ENCODE results near the gene MAD2L1BP. TPM values are rescaled to one million over a fixed set of nuclear protein-coding genes. Genes with fewer than 3 reads are reported as not detected.
A peak's percentile ranks its signal among the peaks of the same experiment; 100 is the strongest.

The MAD2L1BP gene
- total and polyA plus RNA-seq, 11 donors = 19.8 to 38.6 (median 26.6) TPM

DNA sequence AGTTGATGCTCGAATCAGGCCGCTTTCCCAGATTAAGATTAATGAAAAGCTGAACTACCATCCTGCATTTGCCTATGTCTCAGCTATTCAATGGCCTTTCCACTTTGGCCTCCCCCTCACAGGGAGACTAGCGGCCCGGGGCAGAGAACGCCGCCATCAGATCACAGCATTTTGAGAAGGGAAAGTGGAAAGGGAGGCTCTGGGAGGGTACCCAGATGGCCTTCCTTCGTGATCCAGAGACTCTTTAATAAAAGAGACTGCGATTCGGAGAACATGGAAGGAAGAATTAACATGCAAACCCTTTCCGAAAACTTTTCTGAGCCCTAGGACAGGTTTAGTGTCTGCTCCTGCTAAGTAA, 51.4 kb downstream of the MAD2L1BP start:
- Histone ChIP-seq H3K4me3 (peak overlapping the region; percentile 69 to 97 (median 86)), H3K9me3 (no peaks in the 10 kb centered on the region), H3K27me3 (no peaks in the 10 kb centered on the region), H3K36me3 (peaks cover 0 to 10% (median 0%) of the 10 kb centered on the region in 9 donors), H3K27ac (peak overlapping the region; percentile 33 to 88 (median 82)), H3K4me1 (peaks cover 6 to 55% (median 34%) of the 10 kb centered on the region in 12 donors)
- TF ChIP-seq POLR2A (IDR thresholded peaks at IDR 0.05) = no peak
- TF ChIP-seq, protein P1, sequence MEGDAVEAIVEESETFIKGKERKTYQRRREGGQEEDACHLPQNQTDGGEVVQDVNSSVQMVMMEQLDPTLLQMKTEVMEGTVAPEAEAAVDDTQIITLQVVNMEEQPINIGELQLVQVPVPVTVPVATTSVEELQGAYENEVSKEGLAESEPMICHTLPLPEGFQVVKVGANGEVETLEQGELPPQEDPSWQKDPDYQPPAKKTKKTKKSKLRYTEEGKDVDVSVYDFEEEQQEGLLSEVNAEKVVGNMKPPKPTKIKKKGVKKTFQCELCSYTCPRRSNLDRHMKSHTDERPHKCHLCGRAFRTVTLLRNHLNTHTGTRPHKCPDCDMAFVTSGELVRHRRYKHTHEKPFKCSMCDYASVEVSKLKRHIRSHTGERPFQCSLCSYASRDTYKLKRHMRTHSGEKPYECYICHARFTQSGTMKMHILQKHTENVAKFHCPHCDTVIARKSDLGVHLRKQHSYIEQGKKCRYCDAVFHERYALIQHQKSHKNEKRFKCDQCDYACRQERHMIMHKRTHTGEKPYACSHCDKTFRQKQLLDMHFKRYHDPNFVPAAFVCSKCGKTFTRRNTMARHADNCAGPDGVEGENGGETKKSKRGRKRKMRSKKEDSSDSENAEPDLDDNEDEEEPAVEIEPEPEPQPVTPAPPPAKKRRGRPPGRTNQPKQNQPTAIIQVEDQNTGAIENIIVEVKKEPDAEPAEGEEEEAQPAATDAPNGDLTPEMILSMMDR (IDR thresholded peaks at IDR 0.05) = no peak
- ATAC-seq (peak in 1 of 4 donors; percentile 8), DNase-seq (no peak)
- intact Hi-C loops (cut with DNase I) = no loop called here
- WGBS, 4 donors = 4 to 8% (median 7%) methylated on average over 10 of the region's 10 CpGs

DNA sequence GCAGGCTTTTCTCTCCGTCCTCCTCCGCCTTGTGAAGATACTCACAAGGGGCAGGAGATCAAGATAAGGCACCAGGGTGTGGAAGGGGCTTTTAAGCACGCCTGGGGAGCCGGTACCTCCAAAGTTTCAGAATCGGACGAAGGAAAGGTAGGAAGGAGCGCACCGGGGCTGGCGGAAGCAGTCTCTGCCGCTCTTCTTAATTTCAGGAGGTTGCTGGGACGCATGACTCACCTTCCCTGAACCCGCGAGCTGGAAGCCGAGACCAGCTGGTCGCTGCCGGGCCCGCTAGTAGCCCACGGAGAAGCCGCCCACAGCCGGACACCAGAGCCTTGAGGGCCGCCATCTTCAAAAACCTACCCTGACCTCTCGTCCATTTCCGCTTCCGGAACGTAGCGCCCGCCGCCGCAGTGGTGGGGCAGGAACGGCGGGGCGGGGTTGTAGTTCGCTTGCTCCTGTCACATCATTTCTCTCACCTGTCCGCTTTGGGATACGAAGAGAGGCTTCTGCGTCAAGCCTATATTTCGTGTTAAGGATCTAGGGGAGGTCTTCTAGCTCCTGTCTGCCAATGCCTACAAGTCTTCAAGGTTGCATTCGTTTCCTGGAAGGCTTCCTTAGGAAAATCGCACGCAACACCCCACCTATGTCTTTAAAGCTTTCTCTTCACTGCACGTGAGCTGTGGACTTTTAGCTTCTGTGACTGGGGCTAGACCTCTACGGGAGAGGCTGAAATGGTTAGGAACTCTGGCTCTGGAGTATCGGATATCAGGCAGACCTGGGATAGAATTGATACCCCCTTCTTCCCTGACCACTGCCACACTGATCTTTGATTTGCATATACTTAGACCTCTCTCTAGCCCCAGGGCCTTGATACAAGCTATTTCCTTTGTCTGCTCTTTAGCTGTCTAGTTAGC, 52.1 kb downstream of the MAD2L1BP start, which contains the start of gene MRPS18A:
MRPS18A (minus strand) TSS at position 355 of the 911 bp plus-strand sequence; CDS start at position 343, 12 bp downstream.
- WGBS, 4 donors = 2 to 8% (median 7%) methylated on average over 33 to 43 of the region's 43 CpGs
- DNase-seq = peak; percentile 85 to 88 (median 86)
- Histone ChIP-seq H3K4me3 (peak within 1 kb of the TSS; percentile 69 to 97 (median 86)), H3K27ac (peak within 1 kb of the TSS; percentile 33 to 88 (median 82)), H3K9me3 (no peaks in the 10 kb centered on the region), H3K36me3 (peaks cover 0 to 4% (median 0%) of the 10 kb centered on the region in 9 donors), H3K27me3 (no peaks in the 10 kb centered on the region), H3K4me1 (peaks cover 6 to 49% (median 29%) of the 10 kb centered on the region in 12 donors)
- ATAC-seq = peak; percentile 87 to 97 (median 96)
- peak in 1 of 2 donors; percentile 35 for TF ChIP-seq POLR2A (IDR thresholded peaks at IDR 0.05)
- TF ChIP-seq, protein P1 (IDR thresholded peaks at IDR 0.05) = peak in 1 of 12 donors; percentile 16
- intact Hi-C loops (cut with DNase I) = loop anchor here in 1 of 10 donors (2.0 kb wide), 1 partner anchor 35 kb away; no protein-coding TSS in a partner anchor

DNA sequence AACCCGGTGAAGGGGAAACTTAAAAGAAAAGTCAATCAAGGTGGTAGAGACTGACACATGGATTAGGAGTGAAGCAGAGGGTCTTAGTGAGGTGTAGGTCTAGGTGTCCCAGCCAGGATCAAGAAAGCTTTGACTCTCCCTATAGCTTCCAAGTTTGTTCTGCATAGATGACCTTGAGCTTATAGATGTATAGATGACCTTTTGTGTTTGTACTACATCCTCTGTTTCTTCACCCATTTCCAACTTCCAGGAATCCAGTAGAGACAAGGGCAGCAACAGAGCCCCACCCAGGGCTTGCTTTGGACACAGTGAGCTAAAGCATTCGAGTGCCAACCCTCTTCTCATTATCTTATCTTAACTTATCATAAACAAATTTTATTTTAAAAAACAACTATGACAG, 53.8 kb downstream of the MAD2L1BP start:
- Histone ChIP-seq H3K27ac (no peak overlapping the region), H3K36me3 (peaks cover 0 to 4% (median 0%) of the 10 kb centered on the region in 9 donors), H3K4me1 (peaks cover 6 to 34% (median 21%) of the 10 kb centered on the region in 12 donors), H3K27me3 (no peaks in the 10 kb centered on the region), H3K9me3 (no peaks in the 10 kb centered on the region), H3K4me3 (no peak overlapping the region)
- no peak for ATAC-seq
- intact Hi-C loops (cut with DNase I) = loop anchor here in 1 of 10 donors (2.0 kb wide), 1 partner anchor 33 kb away; no protein-coding TSS in a partner anchor
- TF ChIP-seq, protein P1 (IDR thresholded peaks at IDR 0.05) = no peak
- TF ChIP-seq POLR2A (IDR thresholded peaks at IDR 0.05) = no peak
- 75 to 83% (median 81%) methylated on average over 2 of the region's 2 CpGs for WGBS, 4 donors
- DNase-seq = no peak

Other genes with a start within 250 kb of the MAD2L1BP start
- gene ABCC10, start 208.3 kb upstream of the MAD2L1BP start, total RNA-seq = 10 to 100 TPM in 5 of 9 donors, 1 to 10 TPM in 4; 6.4 to 18.3 (median 10.3) TPM
- gene ABCC10, start 208.3 kb upstream of the MAD2L1BP start, polyA plus RNA-seq = 10 to 100 TPM in 1 of 2 donors, 1 to 10 TPM in 1; 7.3 to 19.6 TPM
- gene DLK2, start 180.3 kb upstream of the MAD2L1BP start, total RNA-seq = 1 to 10 TPM in 8 of 9 donors, under 1 TPM in 1; 0.61 to 4.1 (median 2.6) TPM
- gene DLK2, start 180.3 kb upstream of the MAD2L1BP start, polyA plus RNA-seq = 1 to 10 TPM; 3.2 to 8.1 TPM
- gene TJAP1, start 158.3 kb upstream of the MAD2L1BP start, total RNA-seq = 10 to 100 TPM; 16.9 to 34.5 (median 19.1) TPM
- 10 to 100 TPM; 16.5 TPM for gene TJAP1, start 158.3 kb upstream of the MAD2L1BP start, polyA plus RNA-seq
- gene LRRC73, start 125.5 kb upstream of the MAD2L1BP start, total RNA-seq = 1 to 10 TPM in 8 of 9 donors, under 1 TPM in 1; 0.50 to 5.1 (median 1.9) TPM
- gene LRRC73, start 125.5 kb upstream of the MAD2L1BP start, polyA plus RNA-seq = 1 to 10 TPM in 1 of 2 donors, under 1 TPM in 1; 0.53 to 1.9 TPM
- gene YIPF3, start 118.9 kb upstream of the MAD2L1BP start, total RNA-seq = 10 to 100 TPM; 63.4 to 90.3 (median 75.3) TPM
- gene YIPF3, start 118.9 kb upstream of the MAD2L1BP start, polyA plus RNA-seq = 100 to 1,000 TPM in 1 of 2 donors, 10 to 100 TPM in 1; 64.5 to 132 TPM
- 10 to 100 TPM in 8 of 9 donors, 1 to 10 TPM in 1; 9.5 to 20.6 (median 13.5) TPM for gene POLR1C, start 118.8 kb upstream of the MAD2L1BP start, total RNA-seq
- gene POLR1C, start 118.8 kb upstream of the MAD2L1BP start, polyA plus RNA-seq = 10 to 100 TPM; 11.6 to 52.9 TPM
- gene XPO5, start 59.8 kb upstream of the MAD2L1BP start, total RNA-seq = 10 to 100 TPM; 11.8 to 22.4 (median 17.2) TPM
- gene XPO5, start 59.8 kb upstream of the MAD2L1BP start, polyA plus RNA-seq = 10 to 100 TPM in 1 of 2 donors, 1 to 10 TPM in 1; 6.0 to 12.7 TPM
- 10 to 100 TPM in 5 of 9 donors, 1 to 10 TPM in 4; 5.5 to 12.2 (median 10.1) TPM for gene POLH, start 59.7 kb upstream of the MAD2L1BP start, total RNA-seq
- 1 to 10 TPM; 2.3 to 3.2 TPM for gene POLH, start 59.7 kb upstream of the MAD2L1BP start, polyA plus RNA-seq
- 10 to 100 TPM; 16.6 to 37.1 (median 26.1) TPM for gene GTPBP2, start 6.6 kb upstream of the MAD2L1BP start, total RNA-seq
- gene GTPBP2, start 6.6 kb upstream of the MAD2L1BP start, polyA plus RNA-seq = 10 to 100 TPM; 24.1 to 37.0 TPM
- gene RSPH9, start 9.2 kb downstream of the MAD2L1BP start, total RNA-seq = under 1 TPM in 6 of 9 donors, not detected in 3; 0.09 to 0.18 (median 0.14) TPM
- gene RSPH9, start 9.2 kb downstream of the MAD2L1BP start, polyA plus RNA-seq = under 1 TPM; 0.29 to 0.50 TPM
- 10 to 100 TPM; 37.4 to 66.1 (median 39.1) TPM for gene MRPS18A, start 52.0 kb downstream of the MAD2L1BP start, total RNA-seq
- gene MRPS18A, start 52.0 kb downstream of the MAD2L1BP start, polyA plus RNA-seq = 100 to 1,000 TPM in 1 of 2 donors, 10 to 100 TPM in 1; 55.3 to 105 TPM
- gene VEGFA, start 134.4 kb downstream of the MAD2L1BP start, total RNA-seq = 100 to 1,000 TPM in 7 of 9 donors, 10 to 100 TPM in 2; 83.0 to 238 (median 171) TPM
- 100 to 1,000 TPM; 139 to 254 TPM for gene VEGFA, start 134.4 kb downstream of the MAD2L1BP start, polyA plus RNA-seq